GM21360 (cell line): Measurements from ENCODE around the gene IRF8.
"Not testable (repeated sequence)": the region's sequence is repeated elsewhere in the genome, so short reads cannot be mapped to it uniquely, and the experiment has no call there.

Source experiments
- ATAC-seq: cut with Tn5 transposase; IDR thresholded peaks from one replicate; pipeline ENCODE4 v1.9.1; 2021; ENCODE audit warnings: mild to moderate bottlenecking, moderate library complexity; ENCODE audit not compliant: unreplicated experiment

The IRF8 gene, protein sequence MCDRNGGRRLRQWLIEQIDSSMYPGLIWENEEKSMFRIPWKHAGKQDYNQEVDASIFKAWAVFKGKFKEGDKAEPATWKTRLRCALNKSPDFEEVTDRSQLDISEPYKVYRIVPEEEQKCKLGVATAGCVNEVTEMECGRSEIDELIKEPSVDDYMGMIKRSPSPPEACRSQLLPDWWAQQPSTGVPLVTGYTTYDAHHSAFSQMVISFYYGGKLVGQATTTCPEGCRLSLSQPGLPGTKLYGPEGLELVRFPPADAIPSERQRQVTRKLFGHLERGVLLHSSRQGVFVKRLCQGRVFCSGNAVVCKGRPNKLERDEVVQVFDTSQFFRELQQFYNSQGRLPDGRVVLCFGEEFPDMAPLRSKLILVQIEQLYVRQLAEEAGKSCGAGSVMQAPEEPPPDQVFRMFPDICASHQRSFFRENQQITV

DNA sequence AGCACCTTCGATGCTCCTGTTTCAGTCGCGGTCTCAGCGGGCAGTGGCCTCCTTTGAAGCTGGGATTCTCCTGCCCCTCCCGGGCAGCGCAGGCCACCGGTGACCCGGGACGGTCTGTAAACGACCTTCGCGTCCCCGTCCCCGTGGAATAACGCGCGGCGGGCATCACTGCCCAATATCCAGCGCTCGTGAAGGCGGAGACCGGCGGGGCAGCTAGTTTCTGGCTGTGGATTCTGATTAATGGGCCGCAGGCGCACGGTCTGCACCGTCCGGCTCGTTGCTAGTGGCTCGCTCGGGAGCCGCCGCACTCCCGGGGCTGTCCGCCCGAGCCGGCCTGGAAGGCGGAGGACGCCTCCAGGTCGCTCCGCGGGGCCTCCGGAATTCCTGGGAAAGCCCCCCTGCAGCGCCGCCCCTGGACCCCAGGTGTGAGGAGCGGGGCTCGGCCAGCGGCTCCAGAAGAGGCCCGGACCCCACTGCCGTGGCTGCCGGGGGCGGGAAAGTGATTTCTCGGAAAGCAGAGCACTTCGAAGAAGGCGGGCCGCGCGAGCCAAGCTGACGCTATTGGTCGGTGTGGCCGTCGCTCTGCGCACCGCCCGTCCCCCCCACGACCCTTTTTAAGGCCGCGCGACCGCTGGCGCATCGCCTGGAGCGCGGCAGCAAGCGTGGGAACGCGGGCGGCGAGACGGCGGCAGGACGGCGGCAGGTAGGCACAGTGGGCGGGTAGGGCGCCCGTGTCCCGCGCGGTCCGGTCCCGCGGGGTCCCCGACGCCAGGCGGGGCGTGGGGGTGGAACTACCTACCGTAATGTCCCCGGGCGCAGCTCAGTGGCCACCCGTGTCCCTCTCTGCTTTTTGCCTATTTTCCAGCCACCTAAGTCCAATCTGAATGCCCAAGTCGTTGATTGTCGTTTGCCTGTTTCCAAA is at the start of gene IRF8:
TSS of gene IRF8 (plus strand) at position 642 of the 922 bp plus-strand sequence. CDS start 3,854 bp downstream, outside the sequence.
- ATAC-seq, result peak; percentile 54

DNA sequence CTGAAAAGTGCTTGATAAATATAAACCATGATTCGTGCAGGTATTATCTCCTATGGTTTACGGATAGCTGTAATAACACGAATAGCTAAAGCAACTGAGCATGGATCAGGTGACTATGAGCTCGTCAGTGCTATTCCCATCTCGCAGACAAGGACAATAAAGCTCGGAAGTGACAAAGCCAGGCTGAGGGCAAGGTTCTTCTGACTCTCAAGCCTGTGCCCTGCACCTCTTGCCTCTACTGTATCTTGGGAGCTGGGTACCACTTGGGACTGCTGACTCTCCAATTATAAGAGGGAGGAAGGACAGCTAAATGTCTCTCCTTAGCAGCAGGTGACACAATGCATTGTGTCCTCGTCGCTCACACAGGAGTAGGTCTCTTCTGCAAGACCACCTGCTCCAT is 49.6 kb upstream of the IRF8 start:
- ATAC-seq, result no peak

DNA sequence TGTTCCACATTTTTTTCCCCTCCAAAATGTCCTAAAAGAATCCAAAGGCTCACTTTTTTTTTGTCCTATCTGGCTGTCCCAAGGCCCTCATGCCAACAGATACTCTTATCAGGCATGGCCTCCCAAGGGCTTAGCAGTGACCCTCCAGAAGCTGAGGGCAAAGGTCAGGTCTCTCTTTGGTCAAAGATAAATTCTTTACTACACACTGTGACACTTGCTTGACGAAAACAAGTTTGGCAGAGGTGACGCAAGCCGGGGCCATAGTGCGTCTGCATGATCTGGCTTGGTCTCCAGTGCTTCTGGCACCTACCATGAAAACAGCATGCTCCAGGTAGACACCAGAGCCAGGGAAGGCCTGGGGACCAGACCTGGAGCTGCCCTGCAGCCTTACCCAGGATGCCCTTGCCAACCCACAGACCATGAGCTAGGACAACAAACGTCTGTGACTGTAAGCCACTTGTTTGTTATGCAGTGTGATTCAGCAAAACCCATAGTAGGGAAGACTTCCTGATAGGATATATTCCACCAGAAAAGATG is 48.5 kb upstream of the IRF8 start:
- no peak for ATAC-seq

- no peak for ATAC-seq
Observed at GRCh38 chr16:85851034-85851785, 47.8 kb upstream of the IRF8 start.

GRCh38 chr16:85853547-85854545 is 45.1 kb upstream of the IRF8 start:
- ATAC-seq, result no peak

- ATAC-seq, result no peak
Observed at GRCh38 chr16:85854935-85855334, 44.0 kb upstream of the IRF8 start.

DNA sequence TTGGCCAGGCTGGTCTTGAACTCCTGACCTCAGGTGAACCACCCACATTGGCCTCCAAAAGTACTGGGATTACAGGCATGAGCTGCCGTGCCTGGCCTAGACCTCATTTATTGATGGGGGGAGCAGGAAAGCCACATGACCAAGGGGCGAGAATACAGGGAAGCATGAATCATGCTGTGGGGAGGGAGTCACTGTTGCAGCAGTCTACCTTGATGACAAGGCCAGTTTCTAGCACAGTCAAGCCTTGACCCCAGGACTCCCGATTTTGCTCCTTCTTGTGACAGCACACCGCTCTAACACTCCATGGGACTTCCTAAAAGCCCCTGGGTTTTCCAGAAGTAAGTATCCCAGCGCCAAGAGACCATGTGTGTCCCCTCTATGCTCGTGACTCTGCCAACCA is 42.9 kb upstream of the IRF8 start:
- ATAC-seq, result no peak

DNA sequence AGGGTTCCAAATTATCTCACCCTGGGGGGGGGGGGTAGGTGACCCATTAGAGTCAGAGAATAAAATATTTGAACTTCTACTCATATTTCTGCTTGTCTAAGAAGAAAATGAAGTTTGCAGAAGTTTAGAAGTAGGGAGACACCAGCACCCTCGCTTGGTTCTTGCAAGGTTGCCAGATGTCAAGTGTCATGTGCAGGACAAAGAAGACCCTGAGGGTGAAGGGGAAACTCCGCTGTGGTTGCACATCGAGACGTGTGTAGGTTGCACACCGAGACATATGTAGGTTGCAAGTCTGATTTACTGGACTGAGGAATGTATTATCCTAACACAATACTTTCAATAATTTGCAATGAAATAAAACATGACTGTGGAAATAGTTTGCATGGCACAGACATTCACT is 42.4 kb upstream of the IRF8 start:
- no peak for ATAC-seq

GRCh38 chr16:85857406-85857805 is 41.6 kb upstream of the IRF8 start:
- ATAC-seq, result no peak

DNA sequence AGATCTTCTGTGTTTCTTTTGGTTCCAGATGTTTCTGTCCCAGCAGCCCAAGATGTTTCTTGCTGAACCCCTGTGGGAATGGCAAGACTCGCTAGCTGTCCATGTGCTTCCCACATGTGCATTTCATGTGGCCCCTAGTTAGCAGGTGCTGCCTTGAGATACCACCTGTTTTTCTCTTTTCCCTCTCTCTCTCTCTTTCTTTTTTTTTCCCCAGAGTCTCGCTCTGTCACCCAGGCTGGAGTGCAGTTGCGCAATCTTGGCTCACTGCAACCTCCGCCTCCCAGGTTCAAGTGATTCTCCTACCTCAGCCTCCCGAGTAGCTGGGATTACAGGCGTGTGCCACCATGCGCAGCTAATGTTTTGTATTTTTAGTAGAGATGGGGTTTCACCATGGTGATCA is 40.4 kb upstream of the IRF8 start:
- ATAC-seq, result not testable (repeated sequence)

DNA sequence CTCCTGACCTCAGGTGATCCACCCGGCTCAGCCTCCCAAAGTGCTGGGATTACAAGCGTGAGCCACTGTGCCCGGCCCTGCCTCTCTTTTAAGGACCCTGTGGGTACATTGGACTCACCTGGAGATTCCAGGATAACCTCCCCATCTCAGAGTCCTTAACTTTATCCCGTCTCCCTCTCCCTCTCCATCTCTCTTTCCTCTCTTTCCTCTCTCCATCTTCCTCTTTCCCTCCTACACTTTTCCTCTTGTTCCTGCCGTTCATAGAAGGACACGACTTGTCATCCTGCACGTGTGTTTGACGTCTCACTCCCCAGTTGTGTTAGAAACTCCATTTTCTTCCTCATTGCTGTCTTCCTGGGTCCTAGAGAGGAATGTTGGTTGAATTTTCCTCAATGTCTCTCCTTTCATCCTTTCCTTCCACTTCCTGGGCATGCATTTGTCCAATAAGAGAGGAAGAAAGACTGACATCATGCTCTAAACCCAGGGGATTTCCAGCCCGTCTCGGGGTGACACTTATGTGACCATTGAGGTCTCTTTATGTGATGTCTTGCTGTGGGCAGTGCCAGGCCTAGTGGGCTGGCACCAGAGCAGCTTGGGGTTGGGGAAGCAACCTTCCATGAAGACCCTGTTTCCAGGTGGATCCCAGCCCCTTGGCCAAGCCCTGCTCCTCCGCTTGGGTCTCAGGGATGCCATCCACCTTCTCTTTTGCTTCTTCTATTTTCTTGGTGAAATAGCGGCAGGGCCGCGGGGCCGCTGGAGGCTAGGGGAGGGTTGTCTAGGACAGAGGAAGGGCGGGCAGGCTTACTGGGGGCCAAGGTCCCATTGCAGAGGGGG is 39.8 kb upstream of the IRF8 start:
- ATAC-seq, result no peak

DNA sequence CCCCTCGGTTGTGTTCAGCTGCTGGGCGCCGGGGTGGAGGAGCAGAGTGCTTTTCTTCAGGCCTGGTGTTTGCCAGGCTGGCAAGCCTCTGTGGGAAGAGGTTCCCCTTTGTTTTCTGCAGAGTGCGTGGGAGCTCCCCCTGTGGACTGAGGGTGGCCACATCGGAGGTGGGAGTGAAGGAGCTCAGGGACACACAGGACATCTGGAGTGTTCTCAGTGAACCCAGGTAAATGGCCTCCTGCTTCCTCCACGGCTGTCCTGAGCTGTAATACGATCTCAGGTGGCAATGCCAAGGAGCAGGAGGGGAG is 39.2 kb upstream of the IRF8 start:
- ATAC-seq, result no peak

DNA sequence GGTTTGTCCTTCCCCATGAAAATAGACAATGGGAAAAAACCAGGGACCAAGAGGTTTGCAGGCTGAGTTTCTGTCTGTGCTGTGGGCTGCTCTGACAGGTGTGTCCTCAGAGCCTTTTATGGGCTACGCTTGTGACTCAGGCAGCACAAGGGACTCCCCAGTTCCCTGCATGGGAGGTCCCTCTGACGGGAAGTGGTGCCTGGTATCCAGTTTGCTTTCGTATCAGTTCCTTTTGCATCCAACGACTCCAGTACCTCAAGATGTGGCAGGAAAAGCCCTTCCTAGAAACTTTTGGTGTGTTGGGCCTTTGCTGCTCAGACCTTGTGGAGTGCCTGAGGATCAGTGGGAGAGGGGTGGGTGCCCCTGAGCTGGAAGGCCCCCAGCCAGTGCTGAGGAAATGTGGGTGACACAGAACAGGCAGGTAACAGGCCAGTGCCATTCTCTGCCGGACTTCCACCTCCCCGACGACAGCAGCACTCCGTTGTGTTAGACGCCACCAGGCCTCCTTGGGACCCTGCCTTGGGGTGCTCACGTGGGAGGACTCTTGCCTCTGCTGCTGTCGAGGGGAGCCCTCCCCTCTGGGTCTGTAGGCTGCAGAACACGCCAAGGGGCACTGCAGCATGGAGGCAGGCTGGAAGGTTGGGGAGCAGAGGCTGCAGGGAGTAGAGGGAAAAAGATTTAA is 38.4 kb upstream of the IRF8 start:
- ATAC-seq, result peak; percentile 71

- no peak for ATAC-seq
Observed at GRCh38 chr16:85861095-85861825, 37.7 kb upstream of the IRF8 start.

DNA sequence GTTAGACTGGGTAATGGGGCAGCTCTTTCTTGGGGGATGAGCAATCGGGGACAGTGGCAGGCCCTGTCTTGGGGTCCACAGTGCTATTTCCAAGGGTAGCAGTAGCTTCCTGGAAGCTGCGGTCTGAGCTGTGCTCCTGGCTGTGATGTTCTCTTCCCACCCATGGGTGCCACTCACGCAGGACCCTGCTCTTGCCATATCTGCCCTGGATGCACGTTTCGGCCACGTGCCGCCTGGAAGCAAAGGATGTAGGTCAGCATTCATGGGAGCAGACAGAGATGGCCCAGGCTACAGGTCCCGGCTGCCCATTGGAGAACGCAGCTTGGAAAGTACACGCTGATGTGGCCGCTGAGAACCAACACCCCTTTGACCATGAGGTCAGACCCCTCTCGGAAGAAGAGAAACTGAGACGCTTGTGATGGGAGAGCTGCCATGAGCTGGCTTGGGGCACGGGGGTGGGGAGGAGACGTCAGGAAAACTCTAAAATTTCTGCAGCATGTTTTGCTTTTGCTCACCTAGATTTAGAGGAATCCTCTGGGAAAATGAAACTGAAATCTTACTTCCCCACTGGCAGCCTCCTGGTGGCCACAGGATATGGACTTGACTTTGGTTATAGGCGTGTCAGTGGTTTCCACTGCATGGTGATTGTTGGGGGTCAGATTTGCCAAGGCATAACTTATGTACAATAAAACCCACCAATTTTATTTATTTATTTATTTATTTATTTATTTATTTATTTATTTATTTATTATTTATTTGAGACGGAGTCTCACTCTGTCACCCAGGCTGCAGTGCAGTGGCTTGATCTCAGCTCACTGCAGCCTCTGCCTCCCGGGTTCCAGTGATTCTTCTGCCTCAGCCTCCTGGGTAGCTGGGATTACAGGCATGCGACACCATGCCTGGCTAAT is 36.2 kb upstream of the IRF8 start:
- no peak for ATAC-seq

- no peak for ATAC-seq
Observed at GRCh38 chr16:85863384-85863774, 35.6 kb upstream of the IRF8 start.

DNA sequence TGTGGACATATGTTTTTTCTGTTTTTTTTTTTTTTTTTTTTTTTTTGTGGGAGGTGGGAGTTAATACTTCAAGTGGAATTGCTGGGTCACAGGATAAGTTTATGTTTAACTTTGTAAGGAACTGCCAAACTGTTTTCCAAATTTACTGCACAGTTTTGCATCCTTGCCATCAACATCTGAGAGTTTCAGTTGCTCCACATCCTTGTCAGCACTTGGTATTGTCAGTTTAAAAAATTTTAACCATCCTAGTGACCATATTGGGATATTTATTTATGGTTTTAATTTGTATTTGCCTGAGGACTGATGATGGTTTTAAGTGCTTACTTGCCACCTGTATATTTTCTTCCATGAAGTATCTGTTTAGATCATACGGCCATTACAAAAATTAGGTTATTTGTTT is 34.0 kb upstream of the IRF8 start:
- no peak for ATAC-seq
